AG04449 (cell line): ENCODE results near the gene CST9L.
"Not testable (repeated sequence)": the region's sequence is repeated elsewhere in the genome, so short reads cannot be mapped to it uniquely, and the experiment has no call there.

ENCODE experiments used
- CTCF ChIA-PET: fragments of 350-600 bp; formaldehyde crosslinking; extraction: SDS; loops from one replicate; lab custom pipeline; 2021; ENCODE audit warnings: antibody characterized with exemption; lab: Yijun Ruan, JAX
- POLR2A ChIA-PET: fragments of 400-600, 350-600 bp; formaldehyde crosslinking; extraction: SDS; loops from one replicate; lab custom pipeline; 2020; ENCODE audit warnings: antibody characterized with exemption, inconsistent platforms; lab: Yijun Ruan, JAX
- DNase-seq: peaks from one replicate; pipeline ENCODE4 v3.0.0-alpha.2; 2010; ENCODE audit warnings: low read depth, low spot score
- H3K4me3 ChIP-seq: 2 replicates; pipeline ENCODE4 v1.5.1; 2011; ENCODE audit warnings: low read depth, mild to moderate bottlenecking, control low read depth, low read length
- CTCF ChIP-seq: IDR thresholded peaks from one replicate; pipeline ENCODE4 v1.5.1; 2011; ENCODE audit warnings: mild to moderate bottlenecking, moderate library complexity, low read length, control low read depth, inconsistent platforms; ENCODE audit not compliant: insufficient read depth; ENCODE audit errors: missing control alignments

Gene CST9L

GRCh38 chr20:23584434-23585199 is 16.3 kb upstream of the CST9L start:
- POLR2A ChIA-PET = no interaction called here
- CTCF ChIA-PET = interaction anchor here (0.6 kb wide), 1 partner anchor 143 kb away, joined by 3 read pairs; no protein-coding TSS in a partner anchor
- no peak for DNase-seq

DNA sequence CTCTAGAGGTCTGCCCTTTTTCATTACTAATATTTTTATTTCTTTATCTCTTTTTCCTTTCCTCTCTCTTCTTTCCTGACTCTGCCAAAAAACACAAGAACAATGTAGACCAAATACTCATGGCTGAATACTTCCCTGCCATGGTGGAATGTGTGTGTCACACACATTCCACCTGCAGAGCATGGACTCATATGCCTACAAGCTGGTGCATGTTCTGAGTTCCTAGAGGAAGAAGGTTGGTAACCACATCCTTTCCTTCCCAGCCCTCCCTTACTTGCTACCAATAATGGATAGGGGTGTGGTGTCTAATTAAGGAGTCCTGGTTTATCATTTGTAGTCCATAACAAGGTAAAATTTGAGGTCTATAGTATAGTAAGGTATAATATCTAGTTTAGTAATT is 15.2 kb upstream of the CST9L start:
- TF ChIP-seq CTCF = no peak
- POLR2A ChIA-PET = no interaction called here
- H3K4me3 ChIP-seq = no peak overlapping the region
- no peak for DNase-seq
- CTCF ChIA-PET = no interaction called here

More at GRCh38 chr20:23584434-23585199, 16.3 kb upstream of the CST9L start:
- TF ChIP-seq CTCF = no peak
- H3K4me3 ChIP-seq = no peak overlapping the region

GRCh38 chr20:23582293-23582692 is 14.0 kb upstream of the CST9L start:
- no peak for DNase-seq
- ChIA-PET POLR2A (no interaction called here), CTCF (no interaction called here)
- TF ChIP-seq CTCF = no peak
- no peak overlapping the region for H3K4me3 ChIP-seq

DNA sequence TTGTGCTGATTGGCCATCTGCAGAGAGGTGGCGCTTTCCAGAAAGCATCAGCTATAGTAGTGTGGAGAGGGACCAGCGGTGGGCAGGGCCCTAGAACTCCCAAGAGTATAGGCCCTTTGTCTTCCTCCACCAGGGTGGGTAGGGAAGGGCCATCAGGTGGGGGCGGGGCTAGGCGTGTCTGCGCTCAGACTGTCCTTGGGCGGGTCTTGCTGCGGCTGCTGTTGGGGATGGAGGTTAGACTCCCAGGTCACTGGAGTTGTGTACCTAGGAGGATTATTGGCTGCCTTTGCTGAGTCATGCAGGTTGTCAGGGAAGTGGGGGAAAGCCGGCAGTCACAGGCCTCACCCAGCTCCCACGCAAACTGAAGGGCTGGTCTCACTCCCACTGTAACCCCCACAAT is 13.5 kb upstream of the CST9L start:
- POLR2A ChIA-PET, H3K4me3 ChIP-seq, DNase-seq, CTCF ChIA-PET: not testable (repeated sequence)

- POLR2A ChIA-PET = no interaction called here
- no peak for DNase-seq
- H3K4me3 ChIP-seq = no peak overlapping the region
- TF ChIP-seq CTCF = no peak
- CTCF ChIA-PET = no interaction called here
Observed at GRCh38 chr20:23574977-23575376, 6.7 kb upstream of the CST9L start.

GRCh38 chr20:23570178-23570760 is 2.0 kb upstream of the CST9L start:
- ChIA-PET POLR2A (no interaction called here), CTCF (no interaction called here)
- DNase-seq = no peak
- TF ChIP-seq CTCF = no peak
- no peak overlapping the region for H3K4me3 ChIP-seq
